ENCODE measurements around the gene EEFSEC. TPM values are rescaled to one million over a fixed set of nuclear protein-coding genes. Genes with fewer than 3 reads are reported as not detected.

EEFSEC gene
- total RNA-seq, 1 experiment from 2014 or later: 15.4 TPM

DNA sequence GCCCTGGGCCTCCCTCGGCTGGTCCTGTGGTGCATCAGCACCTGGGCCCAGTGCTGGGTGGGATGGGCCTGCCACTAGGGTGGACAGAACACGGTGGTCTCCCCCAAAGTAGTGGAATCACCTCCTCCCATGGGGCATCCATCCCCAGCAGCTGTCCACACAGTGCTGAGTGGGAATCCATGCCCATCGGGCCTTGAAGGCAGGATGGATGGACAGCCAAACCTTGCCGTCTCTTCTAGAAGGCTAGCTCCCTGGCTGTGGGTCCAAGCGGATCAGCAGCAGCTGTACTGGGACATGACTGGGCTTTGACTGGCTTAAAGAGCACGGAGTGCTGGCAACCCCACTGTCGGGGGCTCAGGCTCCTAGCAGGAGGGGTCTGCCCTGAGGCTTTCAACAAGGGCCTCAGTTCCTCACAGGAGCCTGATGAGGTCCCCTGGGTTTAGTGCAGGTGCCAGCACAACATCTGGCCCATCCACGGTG, 189.5 kb downstream of the EEFSEC start:
- Histone ChIP-seq H3K9me3 (ENCODE audit: control insufficient read depth, insufficient read depth, low read depth, low read length) (no peaks in the 10 kb centered on the region), H3K36me3 (ENCODE audit: control insufficient read depth, insufficient read depth, low read length) (no peaks in the 10 kb centered on the region; the same call in 1 of the 2 replicates), H3K27me3 (ENCODE audit: control insufficient read depth, insufficient read depth, low read length) (no peaks in the 10 kb centered on the region), H3K4me3 (ENCODE audit: low read depth in 2 of 2, low read length in 2 of 2) (no peak overlapping the region), H3K4me1 (ENCODE audit: control insufficient read depth, insufficient read depth, low read length) (peaks cover 7% of the 10 kb centered on the region), H3K27ac (ENCODE audit: low read length) (no peak overlapping the region)
- ATAC-seq: no peak
- no TSS peak for BruUV-seq (replicated peaks)
- intact Hi-C loops (cut with micrococcal nuclease; ENCODE audit: unreplicated experiment) (no loop called here), in situ Hi-C loops (cut with HindIII; ENCODE audit: low pct_unique_long_range_greater_than_20kb, low sequenced_read_pairs) (no loop called here)
- ChIA-PET CTCF (no interaction called here), POLR2A (no interaction called here)
- no peak for DNase-seq (ENCODE audit: low read depth, low spot score)
- TF ChIP-seq, protein P1, sequence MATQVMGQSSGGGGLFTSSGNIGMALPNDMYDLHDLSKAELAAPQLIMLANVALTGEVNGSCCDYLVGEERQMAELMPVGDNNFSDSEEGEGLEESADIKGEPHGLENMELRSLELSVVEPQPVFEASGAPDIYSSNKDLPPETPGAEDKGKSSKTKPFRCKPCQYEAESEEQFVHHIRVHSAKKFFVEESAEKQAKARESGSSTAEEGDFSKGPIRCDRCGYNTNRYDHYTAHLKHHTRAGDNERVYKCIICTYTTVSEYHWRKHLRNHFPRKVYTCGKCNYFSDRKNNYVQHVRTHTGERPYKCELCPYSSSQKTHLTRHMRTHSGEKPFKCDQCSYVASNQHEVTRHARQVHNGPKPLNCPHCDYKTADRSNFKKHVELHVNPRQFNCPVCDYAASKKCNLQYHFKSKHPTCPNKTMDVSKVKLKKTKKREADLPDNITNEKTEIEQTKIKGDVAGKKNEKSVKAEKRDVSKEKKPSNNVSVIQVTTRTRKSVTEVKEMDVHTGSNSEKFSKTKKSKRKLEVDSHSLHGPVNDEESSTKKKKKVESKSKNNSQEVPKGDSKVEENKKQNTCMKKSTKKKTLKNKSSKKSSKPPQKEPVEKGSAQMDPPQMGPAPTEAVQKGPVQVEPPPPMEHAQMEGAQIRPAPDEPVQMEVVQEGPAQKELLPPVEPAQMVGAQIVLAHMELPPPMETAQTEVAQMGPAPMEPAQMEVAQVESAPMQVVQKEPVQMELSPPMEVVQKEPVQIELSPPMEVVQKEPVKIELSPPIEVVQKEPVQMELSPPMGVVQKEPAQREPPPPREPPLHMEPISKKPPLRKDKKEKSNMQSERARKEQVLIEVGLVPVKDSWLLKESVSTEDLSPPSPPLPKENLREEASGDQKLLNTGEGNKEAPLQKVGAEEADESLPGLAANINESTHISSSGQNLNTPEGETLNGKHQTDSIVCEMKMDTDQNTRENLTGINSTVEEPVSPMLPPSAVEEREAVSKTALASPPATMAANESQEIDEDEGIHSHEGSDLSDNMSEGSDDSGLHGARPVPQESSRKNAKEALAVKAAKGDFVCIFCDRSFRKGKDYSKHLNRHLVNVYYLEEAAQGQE (IDR thresholded peaks at IDR 0.05; ENCODE audit: insufficient read depth in 1 of 2, low read depth in 2 of 2, low read length in 1 of 2): no peak
- TF ChIP-seq TCF7L2 (IDR thresholded peaks at IDR 0.05; ENCODE audit: low read depth, low read length): no peak
- no peak for TF ChIP-seq POLR2AphosphoS5 (IDR thresholded peaks at IDR 0.05; ENCODE audit: low read depth, low read length)

DNA sequence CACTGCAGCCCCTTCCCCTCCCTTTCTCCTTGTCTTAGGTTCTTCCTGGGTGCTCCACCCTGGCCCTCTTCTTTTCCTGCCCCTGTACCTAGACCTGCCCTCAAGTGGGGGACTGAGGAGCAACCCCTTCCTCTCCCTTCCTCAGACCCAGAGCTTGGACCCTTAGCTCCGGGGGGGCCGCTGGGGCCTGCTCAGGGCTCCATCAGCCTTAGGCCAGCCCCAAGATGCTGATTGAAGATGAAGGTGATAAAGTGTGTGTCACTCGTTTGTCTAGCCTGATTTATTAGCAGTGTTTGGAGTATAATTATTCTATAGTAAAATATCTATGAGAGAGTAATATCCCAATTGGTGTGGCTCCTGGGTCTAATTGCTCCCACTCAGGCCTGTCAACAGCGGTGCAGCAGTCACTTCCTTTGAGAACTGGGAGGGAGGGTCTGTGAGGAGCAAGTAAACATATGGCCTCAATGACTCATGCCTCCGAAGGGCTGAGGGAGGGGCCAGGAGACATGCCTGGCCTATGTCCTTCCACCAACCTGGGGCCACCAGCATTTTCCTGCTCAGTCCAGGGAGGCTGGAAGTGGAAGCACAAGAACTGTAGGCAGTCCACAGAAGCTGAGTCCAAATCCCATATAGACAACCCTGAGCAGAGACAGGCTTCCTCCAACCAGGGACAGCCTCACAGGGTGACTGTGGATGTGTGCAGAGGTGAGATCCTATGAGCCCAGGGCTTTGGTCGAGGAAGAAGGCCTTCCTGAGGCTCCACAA, 190.2 kb downstream of the EEFSEC start:
- BruUV-seq (replicated peaks): no TSS peak

More for the DNA sequence above, 190.2 kb downstream of the EEFSEC start:
- no peaks in the 10 kb centered on the region for H3K9me3 ChIP-seq (ENCODE audit: control insufficient read depth, insufficient read depth, low read depth, low read length)
- DNase-seq (ENCODE audit: low read depth, low spot score) (peak; percentile 7), ATAC-seq (peak; percentile 69)
- peaks cover 7% of the 10 kb centered on the region; the same call in 1 of the 2 replicates for H3K4me1 ChIP-seq (ENCODE audit: control insufficient read depth, insufficient read depth, low read length)
- ChIA-PET CTCF (no interaction called here), POLR2A (interaction anchor here (0.5 kb wide), 1 partner anchor 686 kb away, joined by 11 read pairs; no protein-coding TSS in a partner anchor)
- in situ Hi-C loops (cut with HindIII; ENCODE audit: low pct_unique_long_range_greater_than_20kb, low sequenced_read_pairs): no loop called here
- H3K27me3 ChIP-seq (ENCODE audit: control insufficient read depth, insufficient read depth, low read length): no peaks in the 10 kb centered on the region
- H3K36me3 ChIP-seq (ENCODE audit: control insufficient read depth, insufficient read depth, low read length): no peaks in the 10 kb centered on the region; the same call in 1 of the 2 replicates
- no peak overlapping the region for H3K4me3 ChIP-seq (ENCODE audit: low read depth in 2 of 2, low read length in 2 of 2)
- H3K27ac ChIP-seq (ENCODE audit: low read length): no peak overlapping the region
- intact Hi-C loops (cut with micrococcal nuclease; ENCODE audit: unreplicated experiment): no loop called here
- no peak for TF ChIP-seq SIN3A (IDR thresholded peaks at IDR 0.05; ENCODE audit: borderline replicate concordance, insufficient read depth, low read depth, low read length)
- TF ChIP-seq TCF7L2 (IDR thresholded peaks at IDR 0.05; ENCODE audit: low read depth, low read length): no peak
- TF ChIP-seq CTCF (IDR thresholded peaks at IDR 0.05): no peak
- TF ChIP-seq, protein P1 (IDR thresholded peaks at IDR 0.05; ENCODE audit: insufficient read depth in 1 of 2, low read depth in 2 of 2, low read length in 1 of 2): no peak
- no peak for TF ChIP-seq POLR2AphosphoS5 (IDR thresholded peaks at IDR 0.05; ENCODE audit: low read depth, low read length)

Measured in Panc1 (cell line).